SH-SY5Y (cell line): ENCODE results near the gene FAM222B.
A peak's percentile ranks its signal among the peaks of the same experiment; 100 is the strongest.

Experiments used
- GATA2 ChIP-seq: IDR thresholded peaks from 2 replicates; pipeline ENCODE4 v1.6.1; 2011; ENCODE audit warnings: mild to moderate bottlenecking, low read depth, low read length
- GATA3 ChIP-seq: IDR thresholded peaks from 2 replicates; pipeline ENCODE4 v1.6.1; 2011; ENCODE audit warnings: low read depth, mild to moderate bottlenecking, low read length, moderate library complexity

FAM222B gene

DNA sequence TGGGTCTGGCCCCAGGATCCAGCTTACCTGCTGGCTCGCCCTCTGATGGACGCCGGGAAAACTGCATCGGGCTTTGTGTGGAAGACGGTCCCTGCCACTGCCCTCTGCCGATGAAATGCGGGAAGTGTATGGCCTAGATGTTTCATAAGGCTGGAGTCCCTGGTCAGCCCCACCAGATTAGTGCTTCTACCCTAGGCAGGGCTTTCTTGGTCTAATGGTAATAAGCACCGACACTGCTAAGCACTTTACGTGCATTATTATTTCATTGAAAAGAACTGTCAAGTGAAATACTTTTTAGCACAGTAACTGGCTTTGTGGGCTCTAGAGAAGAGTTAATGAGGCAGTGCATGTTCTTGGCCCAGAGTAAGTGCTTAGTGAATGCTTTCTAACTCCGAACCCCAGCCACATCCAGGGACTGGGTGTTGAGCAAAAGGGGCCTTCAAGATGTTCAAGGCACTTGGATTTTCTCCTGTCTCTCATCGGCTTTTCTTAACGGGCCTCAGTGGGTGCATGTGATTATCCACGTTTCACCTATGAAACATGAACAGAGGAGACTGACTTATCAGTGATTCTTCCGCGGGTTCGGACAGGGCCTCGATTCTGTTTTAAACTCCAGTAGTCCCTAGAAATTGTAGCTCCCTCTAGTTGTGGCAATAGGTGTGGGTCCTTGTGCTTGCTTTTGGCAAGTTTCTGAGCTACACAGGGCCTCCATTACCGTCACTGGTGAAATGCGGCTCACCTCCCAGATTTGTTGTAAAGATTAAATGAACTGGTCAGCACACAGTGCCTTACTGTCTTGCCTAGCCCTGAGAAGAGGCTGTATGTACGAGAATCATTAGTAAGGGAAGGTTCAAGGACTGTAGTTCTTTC, 92.2 kb downstream of the FAM222B start:
- TF ChIP-seq GATA3 (no peak), GATA2 (no peak)

DNA sequence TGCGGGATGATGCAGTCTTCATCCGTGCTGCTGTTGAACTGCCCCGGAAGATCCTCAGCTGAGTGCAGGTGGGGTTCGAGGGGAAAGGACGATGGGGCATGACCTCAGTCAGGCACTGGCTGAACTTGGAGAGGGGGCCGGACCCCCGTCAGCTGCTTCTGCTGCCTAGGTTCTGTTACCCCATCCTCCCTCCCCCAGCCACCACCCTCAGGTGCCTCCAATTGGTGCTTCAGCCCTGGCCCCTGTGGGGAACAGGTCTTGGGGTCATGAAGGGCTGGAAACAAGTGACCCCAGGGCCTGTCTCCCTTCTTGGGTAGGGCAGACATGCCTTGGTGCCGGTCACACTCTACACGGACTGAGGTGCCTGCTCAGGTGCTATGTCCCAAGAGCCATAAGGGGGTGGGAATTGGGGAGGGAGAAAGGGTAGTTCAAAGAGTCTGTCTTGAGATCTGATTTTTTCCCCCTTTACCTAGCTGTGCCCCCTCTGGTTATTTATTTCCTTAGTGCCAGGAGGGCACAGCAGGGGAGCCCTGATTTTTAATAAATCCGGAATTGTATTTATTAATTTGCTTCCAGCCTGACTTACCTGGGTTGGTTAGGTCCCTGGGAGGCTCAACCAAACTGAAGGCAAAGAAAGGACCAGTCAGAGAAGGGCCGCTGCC, 92.9 kb downstream of the FAM222B start:
- TF ChIP-seq GATA2 = no peak
- no peak for TF ChIP-seq GATA3

DNA sequence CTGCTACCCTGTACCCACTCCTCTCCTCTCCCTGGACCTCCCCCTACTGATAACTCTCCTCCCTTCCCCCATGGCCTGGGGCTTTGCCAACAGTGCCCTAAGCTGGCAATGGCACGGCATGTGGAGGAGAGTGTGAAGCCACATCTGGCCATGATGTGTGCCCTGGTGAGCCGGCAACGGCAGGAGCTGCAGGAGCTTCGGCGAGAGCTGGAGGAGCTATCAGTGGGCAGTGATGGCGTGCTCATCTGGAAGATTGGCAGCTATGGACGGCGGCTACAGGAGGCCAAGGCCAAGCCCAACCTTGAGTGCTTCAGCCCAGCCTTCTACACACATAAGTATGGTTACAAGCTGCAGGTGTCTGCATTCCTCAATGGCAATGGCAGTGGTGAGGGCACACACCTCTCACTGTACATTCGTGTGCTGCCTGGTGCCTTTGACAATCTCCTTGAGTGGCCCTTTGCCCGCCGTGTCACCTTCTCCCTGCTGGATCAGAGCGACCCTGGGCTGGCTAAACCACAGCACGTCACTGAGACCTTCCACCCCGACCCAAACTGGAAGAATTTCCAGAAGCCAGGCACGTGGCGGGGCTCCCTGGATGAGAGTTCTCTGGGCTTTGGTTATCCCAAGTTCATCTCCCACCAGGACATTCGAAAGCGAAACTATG, 93.6 kb downstream of the FAM222B start:
- TF ChIP-seq GATA2 = no peak

DNA sequence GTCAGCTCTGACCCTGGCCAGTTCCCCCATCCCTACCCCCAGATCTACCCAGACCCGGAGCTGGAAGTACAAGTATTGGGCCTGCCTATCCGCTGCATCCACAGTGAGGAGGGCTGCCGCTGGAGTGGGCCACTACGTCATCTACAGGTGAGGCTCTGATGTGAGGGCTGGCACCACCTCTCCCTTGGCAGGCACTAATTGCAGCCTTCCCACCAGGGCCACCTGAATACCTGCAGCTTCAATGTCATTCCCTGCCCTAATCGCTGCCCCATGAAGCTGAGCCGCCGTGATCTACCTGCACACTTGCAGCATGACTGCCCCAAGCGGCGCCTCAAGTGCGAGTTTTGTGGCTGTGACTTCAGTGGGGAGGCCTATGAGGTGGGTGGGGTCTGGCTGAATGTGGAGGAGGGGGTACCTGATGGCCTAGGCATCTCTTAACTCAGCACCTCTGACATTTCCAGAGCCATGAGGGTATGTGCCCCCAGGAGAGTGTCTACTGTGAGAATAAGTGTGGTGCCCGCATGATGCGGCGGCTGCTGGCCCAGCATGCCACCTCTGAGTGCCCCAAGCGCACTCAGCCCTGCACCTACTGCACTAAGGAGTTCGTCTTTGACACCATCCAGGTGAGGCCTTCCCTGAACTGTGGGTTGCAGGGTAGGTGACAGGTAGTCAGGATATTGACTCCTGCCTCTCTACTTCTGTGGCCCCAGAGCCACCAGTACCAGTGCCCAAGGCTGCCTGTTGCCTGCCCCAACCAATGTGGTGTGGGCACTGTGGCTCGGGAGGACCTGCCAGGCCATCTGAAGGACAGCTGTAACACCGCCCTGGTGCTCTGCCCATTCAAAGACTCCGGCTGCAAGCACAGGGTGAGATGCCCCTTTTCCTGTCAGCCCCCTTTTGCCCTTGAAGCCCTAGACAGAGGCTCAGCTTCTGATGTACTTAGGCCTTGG, 94.5 kb downstream of the FAM222B start:
- TF ChIP-seq GATA3 = no peak
- no peak for TF ChIP-seq GATA2

DNA sequence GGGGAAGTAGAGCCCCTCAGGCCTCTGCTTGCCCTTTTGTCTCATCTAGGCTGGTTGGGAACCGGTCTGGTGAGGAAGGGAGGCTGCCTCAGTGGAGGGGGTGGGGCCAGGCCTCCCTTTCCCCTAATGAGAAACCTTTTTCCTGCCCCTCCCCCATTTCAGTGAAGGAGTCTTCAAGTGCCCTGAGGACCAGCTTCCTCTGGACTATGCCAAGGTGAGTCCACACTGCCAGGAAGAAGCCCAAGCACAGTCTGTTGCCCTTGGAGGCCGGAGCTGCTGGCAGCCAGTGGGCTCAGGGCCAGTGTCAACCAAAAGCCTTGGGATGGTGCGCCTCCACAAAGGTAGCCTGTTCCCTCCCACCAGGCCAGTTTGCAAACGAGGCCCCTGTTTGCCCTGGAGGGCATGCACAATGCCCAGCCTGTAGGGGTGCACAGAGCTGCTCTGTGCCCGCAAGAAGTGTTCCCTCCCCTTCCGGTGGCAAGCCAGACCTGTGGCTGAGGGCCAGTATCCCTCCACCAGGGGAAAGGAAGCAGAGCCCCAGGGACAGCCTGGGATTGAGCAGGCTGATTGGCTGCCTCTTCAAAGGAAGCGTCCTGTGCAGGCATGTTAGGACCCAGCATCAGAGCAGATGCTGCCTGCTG, 95.4 kb downstream of the FAM222B start:
- no peak for TF ChIP-seq GATA3
- TF ChIP-seq GATA2 = no peak

DNA sequence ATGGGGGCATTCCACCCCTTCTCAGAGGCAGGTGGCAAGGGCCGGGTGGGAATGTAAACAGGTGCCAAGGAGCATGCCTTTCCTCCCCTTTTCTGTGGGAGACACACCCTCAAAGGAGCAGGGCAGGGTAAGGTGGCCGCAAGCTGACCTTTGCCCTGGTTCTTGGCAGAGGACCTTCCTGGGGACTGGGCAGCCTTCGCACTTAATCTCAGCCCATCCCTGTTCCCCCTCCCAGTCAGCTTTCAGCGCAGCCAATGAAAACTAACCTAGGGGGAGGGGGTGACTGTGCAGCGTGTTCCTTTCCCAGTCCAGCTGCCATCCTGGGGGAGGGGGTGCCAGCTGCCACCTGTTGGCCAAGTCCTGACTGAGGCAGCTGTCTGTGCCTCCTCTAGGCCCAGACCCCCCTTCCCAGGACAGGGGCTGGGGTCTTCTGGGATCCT, 96.0 kb downstream of the FAM222B start:
- TF ChIP-seq GATA2 = no peak
- no peak for TF ChIP-seq GATA3

DNA sequence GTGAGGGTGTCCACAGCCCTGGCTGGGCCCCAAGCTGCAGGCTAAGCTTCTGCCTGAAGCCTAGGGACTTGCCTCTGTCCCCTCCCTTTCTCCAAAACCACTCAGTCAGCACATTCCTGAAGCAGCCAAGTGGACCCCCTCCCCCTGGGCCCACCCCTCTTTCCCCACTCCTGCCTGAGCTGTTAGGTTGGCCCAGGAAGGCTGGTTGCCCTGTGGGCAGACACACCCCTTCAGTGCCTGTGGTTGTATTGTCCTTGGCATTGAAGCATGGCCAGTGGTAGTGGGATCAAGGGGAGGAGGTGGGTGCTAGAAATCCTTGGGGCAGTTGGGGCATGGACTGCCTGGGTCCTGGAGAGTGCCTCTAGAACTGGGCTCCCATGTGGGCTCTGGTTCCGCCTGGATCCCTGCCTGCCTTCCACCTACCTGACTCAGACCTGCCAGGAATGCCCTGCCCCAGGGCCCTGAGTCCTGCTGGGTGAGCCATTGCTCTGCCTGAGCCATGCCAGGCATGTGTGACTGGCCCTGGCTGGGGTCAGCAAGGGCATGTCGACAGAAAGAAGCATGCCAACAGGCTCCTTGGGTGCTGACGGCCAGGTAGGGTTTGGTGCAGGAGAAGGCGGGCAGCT, 96.7 kb downstream of the FAM222B start:
- no peak for TF ChIP-seq GATA2
- TF ChIP-seq GATA3 = no peak

DNA sequence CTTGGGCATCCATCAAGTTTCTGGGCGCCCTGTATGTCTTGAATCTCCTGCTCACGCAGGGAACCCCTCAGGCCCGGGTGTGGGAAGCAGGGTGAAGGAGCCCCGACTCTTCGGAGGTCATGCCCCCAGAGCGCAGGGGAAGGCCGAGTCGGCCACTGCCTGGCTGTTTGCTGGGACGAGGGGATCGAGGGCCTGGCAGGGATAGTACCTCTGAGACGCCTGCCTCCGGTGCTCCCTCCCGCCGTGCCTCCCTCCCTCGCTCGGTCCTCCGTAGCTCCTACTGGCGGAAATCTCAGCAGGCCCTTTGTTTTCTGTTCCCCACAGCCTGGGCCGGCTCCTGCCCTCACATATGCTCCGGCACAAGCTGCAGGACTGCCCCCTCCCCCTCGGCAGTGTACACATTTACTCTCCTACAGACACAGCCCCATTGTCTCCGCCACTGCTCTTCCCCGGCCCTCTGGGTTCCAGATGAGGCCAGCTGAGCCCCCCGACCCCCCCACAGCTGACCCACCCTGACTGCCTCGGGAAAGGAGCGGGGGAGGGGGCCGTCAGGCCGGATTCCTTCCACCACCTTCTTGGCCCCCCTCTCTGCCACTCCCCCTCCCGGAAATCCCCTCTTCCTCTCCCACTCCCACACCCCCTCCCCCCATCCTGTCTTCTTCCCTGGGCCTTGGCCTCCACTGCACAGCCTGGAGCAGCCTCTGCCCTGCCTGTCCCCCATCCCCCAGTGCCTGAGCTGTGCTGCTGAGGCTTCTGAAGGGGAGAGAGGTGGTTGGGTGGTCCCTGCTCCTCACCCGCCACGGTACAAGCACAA, 97.4 kb downstream of the FAM222B start:
- no peak for TF ChIP-seq GATA3
- TF ChIP-seq GATA2 = no peak

DNA sequence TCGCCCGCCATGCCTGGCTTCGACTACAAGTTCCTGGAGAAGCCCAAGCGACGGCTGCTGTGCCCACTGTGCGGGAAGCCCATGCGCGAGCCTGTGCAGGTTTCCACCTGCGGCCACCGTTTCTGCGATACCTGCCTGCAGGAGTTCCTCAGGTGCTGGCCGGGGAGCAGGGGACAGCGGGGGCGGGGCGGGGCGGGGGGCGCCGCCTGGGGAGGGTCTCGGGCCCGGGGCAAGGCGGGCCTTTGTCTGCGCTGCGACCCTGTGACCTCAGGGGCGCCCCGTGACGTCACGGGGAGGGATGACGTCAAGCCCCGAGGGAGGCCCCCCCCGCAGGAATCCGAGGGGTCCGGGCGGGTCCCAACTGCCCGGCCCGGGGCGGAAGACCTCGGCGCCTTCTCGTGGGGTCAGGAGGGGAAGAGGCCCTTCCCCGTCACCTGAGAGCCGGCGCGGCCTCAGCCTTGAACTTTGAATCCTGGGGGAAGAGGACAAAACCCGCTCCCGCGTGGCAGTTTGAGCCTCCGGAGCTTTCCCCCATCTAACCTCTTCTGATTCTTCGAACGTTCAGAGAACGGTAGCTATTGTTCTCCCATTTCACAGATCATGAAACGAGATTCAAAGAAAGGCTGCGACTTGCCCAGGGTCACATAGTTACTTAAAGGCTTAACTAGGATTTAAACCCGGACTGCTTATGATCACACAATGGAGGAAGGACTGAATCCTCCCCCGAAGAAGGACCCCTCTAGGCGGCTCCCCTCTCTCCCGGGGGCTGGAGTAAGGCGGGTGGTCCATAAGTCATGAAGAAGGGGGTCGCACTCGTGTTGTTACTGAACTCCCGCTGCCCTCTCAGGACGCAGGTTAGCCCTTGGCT, 98.3 kb downstream of the FAM222B start:
- TF ChIP-seq GATA2 = no peak
- TF ChIP-seq GATA3 = no peak

DNA sequence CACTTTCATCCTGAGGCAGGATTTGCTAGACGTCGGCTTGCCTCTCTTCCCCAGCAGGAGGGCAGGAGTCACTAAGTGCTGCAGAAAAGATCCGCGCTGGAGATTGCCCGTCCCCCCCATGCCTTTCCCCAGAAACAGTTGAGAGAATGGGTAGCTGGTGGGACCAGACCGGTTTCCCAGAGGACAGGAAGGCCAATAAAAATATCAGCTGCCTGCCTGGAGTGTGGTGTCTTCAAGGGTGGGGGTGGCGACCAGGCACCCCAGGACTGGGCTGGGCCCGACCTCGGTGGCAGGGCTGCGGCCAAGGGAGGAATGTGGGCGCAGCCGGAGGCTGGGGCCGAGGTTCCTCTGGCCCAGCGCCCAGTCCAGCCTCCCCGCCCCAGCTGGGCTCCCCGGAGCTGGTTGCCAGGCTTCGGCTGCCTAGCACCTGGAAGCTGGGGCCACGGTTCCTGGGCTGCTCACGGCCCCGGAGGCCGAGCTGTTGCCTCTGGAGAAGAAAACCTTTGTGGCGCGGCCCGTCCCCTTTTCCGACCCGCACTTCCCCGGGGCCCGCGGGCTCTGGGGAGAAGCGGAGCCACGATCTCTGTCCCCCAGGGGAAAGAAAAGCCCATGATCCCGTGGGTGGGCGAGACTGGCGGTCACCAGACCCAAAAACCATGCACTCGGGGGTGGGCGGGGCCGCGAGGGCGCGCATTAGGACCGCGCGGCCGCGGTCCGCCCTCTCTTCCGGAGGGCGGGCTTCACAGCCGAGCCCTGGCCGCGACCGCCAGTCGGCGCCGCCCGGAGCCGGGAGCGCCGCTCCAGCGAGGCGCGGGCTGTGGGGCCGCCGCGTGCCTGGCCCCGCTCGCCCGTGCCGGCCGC, 99.1 kb downstream of the FAM222B start, which contains the start of gene TRAF4:
Gene TRAF4, plus strand, starts transcription at position 769 of the 861 bp plus-strand sequence. CDS start 102 bp downstream, outside the sequence.
- TF ChIP-seq GATA2 (peak; percentile 96), GATA3 (no peak)
